Measurements from ENCODE around the gene NFIB. TPM values are rescaled to one million over a fixed set of nuclear protein-coding genes. Genes with fewer than 3 reads are reported as not detected.

The NFIB gene
- total and polyA plus RNA-seq, 2 of the 8 experiments (the other 6 are each of a cell fraction or from before 2014, with no cell fraction given) = 2.6 to 13.1 TPM

- TF ChIP-seq CTCF (IDR thresholded peaks at IDR 0.05; ENCODE audit: control extremely low read depth in 1 of 3, insufficient read depth in 1 of 3, low read depth in 1 of 3, low read length in 3 of 3) (no peak), MAX (IDR thresholded peaks at IDR 0.05) (no peak), POU5F1 (IDR thresholded peaks at IDR 0.05; ENCODE audit: low read depth, low read length) (no peak), GTF2F1 (IDR thresholded peaks at IDR 0.05; ENCODE audit: borderline replicate concordance, low read depth, low read length) (no peak), KDM4A (IDR thresholded peaks at IDR 0.05; ENCODE audit: low read depth, low read length, severe bottlenecking) (no peak), CBX8 (IDR thresholded peaks at IDR 0.05; ENCODE audit: borderline replicate concordance, low read depth, low read length) (no peak)
- TF ChIP-seq, protein P1, sequence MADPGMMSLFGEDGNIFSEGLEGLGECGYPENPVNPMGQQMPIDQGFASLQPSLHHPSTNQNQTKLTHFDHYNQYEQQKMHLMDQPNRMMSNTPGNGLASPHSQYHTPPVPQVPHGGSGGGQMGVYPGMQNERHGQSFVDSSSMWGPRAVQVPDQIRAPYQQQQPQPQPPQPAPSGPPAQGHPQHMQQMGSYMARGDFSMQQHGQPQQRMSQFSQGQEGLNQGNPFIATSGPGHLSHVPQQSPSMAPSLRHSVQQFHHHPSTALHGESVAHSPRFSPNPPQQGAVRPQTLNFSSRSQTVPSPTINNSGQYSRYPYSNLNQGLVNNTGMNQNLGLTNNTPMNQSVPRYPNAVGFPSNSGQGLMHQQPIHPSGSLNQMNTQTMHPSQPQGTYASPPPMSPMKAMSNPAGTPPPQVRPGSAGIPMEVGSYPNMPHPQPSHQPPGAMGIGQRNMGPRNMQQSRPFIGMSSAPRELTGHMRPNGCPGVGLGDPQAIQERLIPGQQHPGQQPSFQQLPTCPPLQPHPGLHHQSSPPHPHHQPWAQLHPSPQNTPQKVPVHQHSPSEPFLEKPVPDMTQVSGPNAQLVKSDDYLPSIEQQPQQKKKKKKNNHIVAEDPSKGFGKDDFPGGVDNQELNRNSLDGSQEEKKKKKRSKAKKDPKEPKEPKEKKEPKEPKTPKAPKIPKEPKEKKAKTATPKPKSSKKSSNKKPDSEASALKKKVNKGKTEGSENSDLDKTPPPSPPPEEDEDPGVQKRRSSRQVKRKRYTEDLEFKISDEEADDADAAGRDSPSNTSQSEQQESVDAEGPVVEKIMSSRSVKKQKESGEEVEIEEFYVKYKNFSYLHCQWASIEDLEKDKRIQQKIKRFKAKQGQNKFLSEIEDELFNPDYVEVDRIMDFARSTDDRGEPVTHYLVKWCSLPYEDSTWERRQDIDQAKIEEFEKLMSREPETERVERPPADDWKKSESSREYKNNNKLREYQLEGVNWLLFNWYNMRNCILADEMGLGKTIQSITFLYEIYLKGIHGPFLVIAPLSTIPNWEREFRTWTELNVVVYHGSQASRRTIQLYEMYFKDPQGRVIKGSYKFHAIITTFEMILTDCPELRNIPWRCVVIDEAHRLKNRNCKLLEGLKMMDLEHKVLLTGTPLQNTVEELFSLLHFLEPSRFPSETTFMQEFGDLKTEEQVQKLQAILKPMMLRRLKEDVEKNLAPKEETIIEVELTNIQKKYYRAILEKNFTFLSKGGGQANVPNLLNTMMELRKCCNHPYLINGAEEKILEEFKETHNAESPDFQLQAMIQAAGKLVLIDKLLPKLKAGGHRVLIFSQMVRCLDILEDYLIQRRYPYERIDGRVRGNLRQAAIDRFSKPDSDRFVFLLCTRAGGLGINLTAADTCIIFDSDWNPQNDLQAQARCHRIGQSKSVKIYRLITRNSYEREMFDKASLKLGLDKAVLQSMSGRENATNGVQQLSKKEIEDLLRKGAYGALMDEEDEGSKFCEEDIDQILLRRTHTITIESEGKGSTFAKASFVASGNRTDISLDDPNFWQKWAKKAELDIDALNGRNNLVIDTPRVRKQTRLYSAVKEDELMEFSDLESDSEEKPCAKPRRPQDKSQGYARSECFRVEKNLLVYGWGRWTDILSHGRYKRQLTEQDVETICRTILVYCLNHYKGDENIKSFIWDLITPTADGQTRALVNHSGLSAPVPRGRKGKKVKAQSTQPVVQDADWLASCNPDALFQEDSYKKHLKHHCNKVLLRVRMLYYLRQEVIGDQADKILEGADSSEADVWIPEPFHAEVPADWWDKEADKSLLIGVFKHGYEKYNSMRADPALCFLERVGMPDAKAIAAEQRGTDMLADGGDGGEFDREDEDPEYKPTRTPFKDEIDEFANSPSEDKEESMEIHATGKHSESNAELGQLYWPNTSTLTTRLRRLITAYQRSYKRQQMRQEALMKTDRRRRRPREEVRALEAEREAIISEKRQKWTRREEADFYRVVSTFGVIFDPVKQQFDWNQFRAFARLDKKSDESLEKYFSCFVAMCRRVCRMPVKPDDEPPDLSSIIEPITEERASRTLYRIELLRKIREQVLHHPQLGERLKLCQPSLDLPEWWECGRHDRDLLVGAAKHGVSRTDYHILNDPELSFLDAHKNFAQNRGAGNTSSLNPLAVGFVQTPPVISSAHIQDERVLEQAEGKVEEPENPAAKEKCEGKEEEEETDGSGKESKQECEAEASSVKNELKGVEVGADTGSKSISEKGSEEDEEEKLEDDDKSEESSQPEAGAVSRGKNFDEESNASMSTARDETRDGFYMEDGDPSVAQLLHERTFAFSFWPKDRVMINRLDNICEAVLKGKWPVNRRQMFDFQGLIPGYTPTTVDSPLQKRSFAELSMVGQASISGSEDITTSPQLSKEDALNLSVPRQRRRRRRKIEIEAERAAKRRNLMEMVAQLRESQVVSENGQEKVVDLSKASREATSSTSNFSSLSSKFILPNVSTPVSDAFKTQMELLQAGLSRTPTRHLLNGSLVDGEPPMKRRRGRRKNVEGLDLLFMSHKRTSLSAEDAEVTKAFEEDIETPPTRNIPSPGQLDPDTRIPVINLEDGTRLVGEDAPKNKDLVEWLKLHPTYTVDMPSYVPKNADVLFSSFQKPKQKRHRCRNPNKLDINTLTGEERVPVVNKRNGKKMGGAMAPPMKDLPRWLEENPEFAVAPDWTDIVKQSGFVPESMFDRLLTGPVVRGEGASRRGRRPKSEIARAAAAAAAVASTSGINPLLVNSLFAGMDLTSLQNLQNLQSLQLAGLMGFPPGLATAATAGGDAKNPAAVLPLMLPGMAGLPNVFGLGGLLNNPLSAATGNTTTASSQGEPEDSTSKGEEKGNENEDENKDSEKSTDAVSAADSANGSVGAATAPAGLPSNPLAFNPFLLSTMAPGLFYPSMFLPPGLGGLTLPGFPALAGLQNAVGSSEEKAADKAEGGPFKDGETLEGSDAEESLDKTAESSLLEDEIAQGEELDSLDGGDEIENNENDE (IDR thresholded peaks at IDR 0.05; ENCODE audit: insufficient replicate concordance, low read length) = no peak
Observed at GRCh38 chr9:14221558-14221957, 92.4 kb downstream of the NFIB start (continued).
